ENCODE measurements around the gene CPLX1. TPM values are rescaled to one million over a fixed set of nuclear protein-coding genes. Genes with fewer than 3 reads are reported as not detected.
A peak's percentile ranks its signal among the peaks of the same experiment; 100 is the strongest.
"Not testable (repeated sequence)": the region's sequence is repeated elsewhere in the genome, so short reads cannot be mapped to it uniquely, and the experiment has no call there.

Gene CPLX1
- total RNA-seq, 2 experiments from 2014 or later: 0.14 to 1.3 TPM

DNA sequence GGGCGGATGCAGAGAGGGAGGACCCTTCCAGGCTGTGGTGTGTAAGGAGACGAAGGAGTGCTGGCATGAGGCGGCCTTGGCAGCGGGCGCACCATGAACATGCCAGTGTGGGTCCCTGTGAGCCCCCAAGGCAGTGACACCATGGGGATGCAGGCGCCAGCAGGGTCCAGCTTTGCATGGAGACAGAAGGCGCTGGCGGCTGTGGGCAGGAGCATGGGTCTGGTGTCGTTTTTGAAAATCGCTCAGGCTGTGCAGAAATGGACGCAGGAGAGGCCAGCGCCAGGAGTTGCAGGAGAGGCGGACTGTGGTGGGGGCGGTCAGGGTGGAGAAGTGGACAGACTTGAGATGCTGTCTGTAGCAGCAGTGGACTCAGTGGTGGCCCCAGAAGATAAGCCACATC lies 64.2 kb downstream of the CPLX1 start:
- ATAC-seq (no peak), DNase-seq (no peak)
- no peak overlapping the region for H3K27ac Mint-ChIP-seq
- no peaks in the 10 kb centered on the region for H3K9me3 Mint-ChIP-seq (ENCODE audit: low read depth)
- peaks cover 38% of the 10 kb centered on the region for H3K36me3 Mint-ChIP-seq
- no peaks in the 10 kb centered on the region for H3K27me3 Mint-ChIP-seq
- CTCF ChIA-PET: no interaction called here
- peaks cover 15% of the 10 kb centered on the region for H3K4me1 Mint-ChIP-seq
- H3K4me3 Mint-ChIP-seq: no peak overlapping the region

DNA sequence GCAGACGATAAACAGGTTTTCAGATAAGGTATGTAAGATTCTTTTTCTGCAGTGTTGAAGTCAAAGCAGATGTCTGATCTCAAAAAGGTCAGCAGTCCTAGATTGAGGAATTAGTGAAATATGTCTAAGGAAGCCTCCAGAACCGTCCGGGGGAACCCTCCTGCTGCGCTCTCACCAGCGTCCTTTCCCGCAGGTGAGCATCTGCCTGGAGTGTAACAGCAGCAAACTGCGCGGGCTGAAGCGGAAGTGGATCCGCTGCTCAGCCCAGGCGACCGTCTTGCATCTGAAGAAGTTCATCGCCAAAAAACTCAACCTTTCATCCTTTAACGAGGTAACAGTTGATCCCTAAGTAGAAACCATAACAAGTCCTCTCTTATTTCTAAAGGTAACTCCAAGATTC lies 64.8 kb downstream of the CPLX1 start:
- Mint-ChIP-seq H3K27ac (no peak overlapping the region), H3K4me1 (peaks cover 15% of the 10 kb centered on the region), H3K36me3 (peaks cover 33% of the 10 kb centered on the region), H3K9me3 (ENCODE audit: low read depth) (no peaks in the 10 kb centered on the region), H3K27me3 (no peaks in the 10 kb centered on the region), H3K4me3 (no peak overlapping the region)
- no peak for DNase-seq
- CTCF ChIA-PET: no interaction called here
- ATAC-seq: no peak

- no peak for DNase-seq
- Mint-ChIP-seq H3K9me3 (ENCODE audit: low read depth) (no peaks in the 10 kb centered on the region), H3K27ac (no peak overlapping the region), H3K4me1 (peaks cover 15% of the 10 kb centered on the region), H3K4me3 (no peak overlapping the region), H3K27me3 (no peaks in the 10 kb centered on the region), H3K36me3 (peaks cover 32% of the 10 kb centered on the region)
- CTCF ChIA-PET: no interaction called here
- no peak for ATAC-seq
Observed at GRCh38 chr4:760616-761015, 65.3 kb downstream of the CPLX1 start.

- H3K4me3 Mint-ChIP-seq; H3K27me3 Mint-ChIP-seq; CTCF ChIA-PET; DNase-seq; H3K4me1 Mint-ChIP-seq; ATAC-seq; H3K9me3 Mint-ChIP-seq (ENCODE audit: low read depth): not testable (repeated sequence)
- peak overlapping the region; percentile 22 for H3K27ac Mint-ChIP-seq
- peaks cover 31% of the 10 kb centered on the region for H3K36me3 Mint-ChIP-seq
Observed at GRCh38 chr4:759810-760209, 66.1 kb downstream of the CPLX1 start.

DNA sequence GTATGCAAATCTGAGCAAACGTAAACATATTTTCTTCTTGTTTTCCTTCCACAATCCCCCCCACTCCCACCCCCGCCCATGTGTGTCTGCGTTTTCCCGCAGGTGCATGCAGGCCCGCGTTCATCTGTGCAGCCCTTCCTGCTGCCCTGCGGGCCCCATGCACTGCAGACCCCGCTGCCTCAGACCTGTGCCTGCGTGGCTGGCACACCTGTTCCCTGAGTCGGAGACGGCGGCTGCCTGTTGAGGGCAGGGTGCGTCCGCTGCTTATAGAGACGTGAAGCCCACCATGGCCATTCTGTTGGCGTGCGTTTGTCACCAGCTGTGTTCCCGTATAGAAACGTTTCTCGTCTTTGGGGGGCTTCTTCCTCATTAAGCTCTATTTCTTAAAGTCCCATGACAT lies 68.8 kb downstream of the CPLX1 start:
- no peaks in the 10 kb centered on the region for H3K9me3 Mint-ChIP-seq (ENCODE audit: low read depth)
- DNase-seq: no peak
- no peak overlapping the region for H3K4me3 Mint-ChIP-seq
- no peaks in the 10 kb centered on the region for H3K4me1 Mint-ChIP-seq
- CTCF ChIA-PET: interaction anchor here (1.4 kb wide), 2 partner anchors 14 to 19 kb away, joined by 3 to 4 read pairs; no protein-coding TSS in a partner anchor
- no peak for ATAC-seq
- H3K27me3 Mint-ChIP-seq: no peaks in the 10 kb centered on the region
- H3K27ac Mint-ChIP-seq: no peak overlapping the region
- H3K36me3 Mint-ChIP-seq: peaks cover 19% of the 10 kb centered on the region

- no peak for ATAC-seq
- DNase-seq: no peak
- Mint-ChIP-seq H3K9me3 (ENCODE audit: low read depth) (no peaks in the 10 kb centered on the region), H3K36me3 (peaks cover 7% of the 10 kb centered on the region), H3K4me3 (no peak overlapping the region), H3K4me1 (no peaks in the 10 kb centered on the region), H3K27me3 (no peaks in the 10 kb centered on the region), H3K27ac (no peak overlapping the region)
- CTCF ChIA-PET: interaction anchor here (1.7 kb wide), 1 partner anchor 12 kb away, joined by 4 read pairs; no protein-coding TSS in a partner anchor
Observed at GRCh38 chr4:754221-755120, 71.5 kb downstream of the CPLX1 start.

- CTCF ChIA-PET: interaction anchor here (1.5 kb wide), 1 partner anchor 11 kb away, joined by 9 read pairs; no protein-coding TSS in a partner anchor
- not testable (repeated sequence) for H3K4me1 Mint-ChIP-seq; H3K27ac Mint-ChIP-seq; H3K4me3 Mint-ChIP-seq; H3K27me3 Mint-ChIP-seq; ATAC-seq; H3K9me3 Mint-ChIP-seq (ENCODE audit: low read depth); DNase-seq
- H3K36me3 Mint-ChIP-seq: peaks cover 14% of the 10 kb centered on the region
Observed at GRCh38 chr4:753186-753585, 72.7 kb downstream of the CPLX1 start.

DNA sequence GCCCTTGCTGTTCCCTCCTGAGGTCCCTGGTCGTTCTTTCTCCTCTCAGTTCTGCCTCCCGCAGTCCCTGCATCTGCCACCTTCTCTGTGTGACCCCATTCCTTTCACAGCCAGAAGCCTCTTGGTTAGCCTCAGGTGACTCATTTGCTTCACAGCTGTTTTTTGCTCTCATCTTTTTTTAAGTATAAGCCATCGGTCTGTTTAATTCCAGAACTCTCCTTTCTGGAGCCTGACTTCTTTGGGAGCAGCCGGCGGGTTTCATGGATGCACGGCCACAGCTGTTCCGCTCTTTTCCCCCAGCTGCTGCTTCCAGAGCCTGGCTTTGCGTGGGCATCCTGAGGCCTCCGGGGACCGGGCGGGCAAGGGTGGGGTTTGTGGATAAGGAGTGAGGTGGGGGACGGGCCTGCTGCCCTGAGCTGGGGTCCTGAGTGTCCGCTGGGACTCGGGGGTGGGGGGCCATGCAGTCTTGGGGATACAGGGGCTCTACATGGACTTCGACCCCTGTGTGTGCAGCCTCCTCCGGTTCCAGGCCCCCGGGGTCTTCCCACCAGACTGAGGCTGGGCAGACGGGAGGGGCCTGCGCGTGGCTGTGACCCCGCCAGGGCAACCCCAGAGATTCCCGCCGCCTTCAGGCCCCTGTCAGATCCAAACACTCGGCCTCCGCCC lies 73.6 kb downstream of the CPLX1 start:
- no peaks in the 10 kb centered on the region for H3K27me3 Mint-ChIP-seq
- CTCF ChIA-PET: interaction anchor here (1.5 kb wide), 1 partner anchor 10 kb away, joined by 9 read pairs; no protein-coding TSS in a partner anchor
- H3K4me3 Mint-ChIP-seq: no peak overlapping the region
- no peaks in the 10 kb centered on the region for H3K9me3 Mint-ChIP-seq (ENCODE audit: low read depth)
- no peaks in the 10 kb centered on the region for H3K4me1 Mint-ChIP-seq
- H3K36me3 Mint-ChIP-seq: peaks cover 17% of the 10 kb centered on the region
- peak overlapping the region; percentile 56 for H3K27ac Mint-ChIP-seq
- DNase-seq (no peak), ATAC-seq (no peak)

- DNase-seq (no peak), ATAC-seq (no peak)
- H3K4me3 Mint-ChIP-seq: no peak overlapping the region
- no peaks in the 10 kb centered on the region for H3K4me1 Mint-ChIP-seq
- H3K9me3 Mint-ChIP-seq (ENCODE audit: low read depth): no peaks in the 10 kb centered on the region
- H3K27ac Mint-ChIP-seq: no peak overlapping the region
- H3K36me3 Mint-ChIP-seq: peaks cover 17% of the 10 kb centered on the region
- CTCF ChIA-PET: no interaction called here
- no peaks in the 10 kb centered on the region for H3K27me3 Mint-ChIP-seq
Observed at GRCh38 chr4:751676-752075, 74.3 kb downstream of the CPLX1 start.

DNA sequence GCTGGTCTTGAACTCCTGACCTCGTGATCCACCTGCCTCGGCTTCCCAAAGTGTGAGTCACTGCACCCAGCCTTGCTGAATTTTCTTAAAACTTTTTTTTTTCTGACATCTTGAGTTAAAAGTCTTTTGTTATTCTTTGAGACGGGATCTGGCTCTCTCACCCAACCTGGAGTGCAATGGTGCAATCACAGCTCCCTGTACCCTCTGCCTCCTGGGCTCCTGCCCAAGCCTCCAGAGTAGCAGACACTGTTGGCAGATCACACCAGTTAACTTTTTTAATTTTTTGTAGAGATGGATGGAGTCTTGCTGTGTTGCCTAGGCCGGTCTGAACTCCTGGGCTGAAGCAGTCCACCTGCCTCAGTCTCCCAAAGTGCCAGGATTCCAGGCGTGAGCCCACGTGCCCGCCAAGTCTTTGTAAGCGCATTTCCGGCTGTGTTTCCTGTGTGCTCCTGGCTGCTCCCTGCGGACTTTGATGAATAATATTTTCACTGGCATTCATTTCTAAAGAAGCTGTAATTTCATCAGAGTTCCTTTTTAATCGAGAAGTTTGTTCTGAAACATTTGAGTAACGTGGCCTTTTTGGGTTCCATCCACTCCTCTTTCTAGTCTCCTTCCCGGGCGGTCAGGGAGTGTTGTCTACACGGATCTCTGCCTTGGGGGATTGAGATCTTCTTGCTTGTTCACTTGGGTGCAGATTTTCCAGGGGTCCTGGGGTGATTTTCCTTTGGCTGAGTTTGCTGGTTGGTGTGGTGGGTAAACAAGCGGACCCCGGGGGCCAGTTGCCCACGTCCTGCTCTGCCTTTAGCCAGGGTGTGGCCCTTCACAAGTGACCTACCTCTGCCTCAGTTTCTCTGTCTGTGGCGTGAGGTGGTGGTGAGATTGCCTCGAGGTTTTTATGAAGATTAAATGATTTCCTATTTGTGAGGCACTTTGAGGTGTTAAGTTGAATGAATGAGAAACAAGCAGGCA lies 75.9 kb downstream of the CPLX1 start:
- Mint-ChIP-seq H3K4me3 (no peak overlapping the region), H3K36me3 (peaks cover 15% of the 10 kb centered on the region), H3K27me3 (no peaks in the 10 kb centered on the region), H3K4me1 (no peaks in the 10 kb centered on the region), H3K27ac (no peak overlapping the region), H3K9me3 (ENCODE audit: low read depth) (no peaks in the 10 kb centered on the region)
- DNase-seq (no peak), ATAC-seq (no peak)
- CTCF ChIA-PET: interaction anchor here (1.3 kb wide), 1 partner anchor 32 kb away, joined by 3 read pairs; no protein-coding TSS in a partner anchor

GRCh38 chr4:748461-748860 lies 77.5 kb downstream of the CPLX1 start:
- H3K4me1 Mint-ChIP-seq: no peaks in the 10 kb centered on the region
- H3K27ac Mint-ChIP-seq: no peak overlapping the region
- DNase-seq (no peak), ATAC-seq (no peak)
- no peaks in the 10 kb centered on the region for H3K9me3 Mint-ChIP-seq (ENCODE audit: low read depth)
- CTCF ChIA-PET: no interaction called here
- H3K27me3 Mint-ChIP-seq: no peaks in the 10 kb centered on the region
- no peak overlapping the region for H3K4me3 Mint-ChIP-seq
- peaks cover 18% of the 10 kb centered on the region for H3K36me3 Mint-ChIP-seq

GRCh38 chr4:747546-748170 lies 78.3 kb downstream of the CPLX1 start:
- ATAC-seq (no peak), DNase-seq (no peak)
- CTCF ChIA-PET: no interaction called here
- Mint-ChIP-seq H3K36me3 (peaks cover 18% of the 10 kb centered on the region), H3K27ac (no peak overlapping the region), H3K9me3 (ENCODE audit: low read depth) (no peaks in the 10 kb centered on the region), H3K4me3 (no peak overlapping the region), H3K27me3 (no peaks in the 10 kb centered on the region), H3K4me1 (no peaks in the 10 kb centered on the region)
